ENCODE data around the gene GLCE.

Gene GLCE

DNA sequence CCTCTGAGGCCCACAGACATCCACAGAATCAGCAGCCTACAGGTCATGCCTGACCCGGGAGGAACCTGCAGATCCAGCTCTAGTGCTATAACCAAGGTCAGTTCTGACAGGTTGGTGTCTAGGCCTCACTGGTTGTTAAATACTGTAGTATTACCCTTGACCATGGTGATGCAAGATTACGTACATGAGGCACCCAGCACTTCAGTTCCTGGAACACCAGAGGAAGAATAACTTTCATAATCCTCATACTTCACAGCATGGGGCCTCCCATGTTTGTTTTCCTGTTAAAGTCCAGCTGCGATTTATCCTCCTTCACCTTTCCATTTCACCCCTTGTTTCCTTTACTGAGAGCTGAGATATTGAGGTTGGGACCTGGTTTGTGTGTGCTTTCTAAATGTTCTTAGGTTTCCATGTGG lies 34.4 kb upstream of the GLCE start:
- peaks cover 8% of the 10 kb centered on the region for H3K4me1 ChIP-seq (ENCODE audit: control insufficient read depth, insufficient read depth, low read length)
- H3K27me3 ChIP-seq (ENCODE audit: control insufficient read depth, insufficient read depth, low read length) = peaks cover 10% of the 10 kb centered on the region
- H3K9me3 ChIP-seq (replicated peaks; ENCODE audit: low read length) = no peaks in the 10 kb centered on the region
- no peaks in the 10 kb centered on the region for H3K36me3 ChIP-seq (ENCODE audit: insufficient read depth, low read length)
- no peak overlapping the region for H3K9ac ChIP-seq (ENCODE audit: low read depth, low read length)
- no peak overlapping the region for H3K4me3 ChIP-seq (ENCODE audit: low read length)
- no peak overlapping the region for H3K4me2 ChIP-seq (ENCODE audit: low read length)

GRCh38 chr15:69127306-69127705 lies 33.1 kb upstream of the GLCE start:
- Histone ChIP-seq H3K4me2 (ENCODE audit: low read length) (no peak overlapping the region), H3K27me3 (ENCODE audit: control insufficient read depth, insufficient read depth, low read length) (peaks cover 10% of the 10 kb centered on the region), H3K4me1 (ENCODE audit: control insufficient read depth, insufficient read depth, low read length) (peaks cover 8% of the 10 kb centered on the region), H3K9me3 (replicated peaks; ENCODE audit: low read length) (no peaks in the 10 kb centered on the region), H3K36me3 (ENCODE audit: insufficient read depth, low read length) (no peaks in the 10 kb centered on the region), H3K9ac (ENCODE audit: low read depth, low read length) (no peak overlapping the region), H3K4me3 (ENCODE audit: low read length) (no peak overlapping the region)

DNA sequence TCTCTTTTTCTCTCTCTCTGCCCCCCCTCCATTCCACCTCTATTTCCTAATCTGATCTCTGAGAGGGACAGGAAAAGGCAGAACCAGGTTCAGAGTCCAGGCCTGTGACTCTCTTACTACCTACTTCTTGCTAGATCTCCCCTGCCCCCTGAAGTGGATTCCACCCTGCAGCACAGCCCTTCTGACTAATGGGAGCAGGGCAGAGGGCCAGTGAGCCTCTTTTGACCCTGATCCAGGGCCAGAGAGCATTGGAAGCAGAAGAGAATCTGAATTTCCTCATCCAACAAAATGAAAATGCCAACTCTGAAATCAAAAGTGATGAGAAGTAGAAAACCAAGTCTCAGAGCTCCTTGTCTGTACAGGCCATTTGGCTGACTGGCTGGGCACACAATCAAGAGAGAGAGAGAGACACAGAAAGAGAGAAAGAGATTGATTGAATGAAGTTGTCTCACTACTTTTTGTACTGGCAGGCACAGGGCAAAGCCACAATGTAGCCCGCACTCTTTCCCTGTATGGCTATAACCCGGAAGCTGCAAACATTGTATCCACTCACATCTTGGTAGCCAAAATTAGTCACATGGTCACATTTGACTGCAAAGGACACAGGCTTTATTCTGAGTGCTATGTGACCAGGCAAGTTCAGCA lies 31.6 kb upstream of the GLCE start:
- H3K4me3 ChIP-seq (ENCODE audit: low read length) = no peak overlapping the region
- H3K9me3 ChIP-seq (replicated peaks; ENCODE audit: low read length) = no peaks in the 10 kb centered on the region
- no peak overlapping the region for H3K9ac ChIP-seq (ENCODE audit: low read depth, low read length)
- H3K4me2 ChIP-seq (ENCODE audit: low read length) = no peak overlapping the region
- H3K36me3 ChIP-seq (ENCODE audit: insufficient read depth, low read length) = no peaks in the 10 kb centered on the region
- H3K27me3 ChIP-seq (ENCODE audit: control insufficient read depth, insufficient read depth, low read length) = peaks cover 9% of the 10 kb centered on the region
- peaks cover 8% of the 10 kb centered on the region for H3K4me1 ChIP-seq (ENCODE audit: control insufficient read depth, insufficient read depth, low read length)

GRCh38 chr15:69131362-69132220 lies 28.8 kb upstream of the GLCE start:
- Histone ChIP-seq H3K9ac (ENCODE audit: low read depth, low read length) (no peak overlapping the region), H3K4me1 (ENCODE audit: control insufficient read depth, insufficient read depth, low read length) (peaks cover 8% of the 10 kb centered on the region)

DNA sequence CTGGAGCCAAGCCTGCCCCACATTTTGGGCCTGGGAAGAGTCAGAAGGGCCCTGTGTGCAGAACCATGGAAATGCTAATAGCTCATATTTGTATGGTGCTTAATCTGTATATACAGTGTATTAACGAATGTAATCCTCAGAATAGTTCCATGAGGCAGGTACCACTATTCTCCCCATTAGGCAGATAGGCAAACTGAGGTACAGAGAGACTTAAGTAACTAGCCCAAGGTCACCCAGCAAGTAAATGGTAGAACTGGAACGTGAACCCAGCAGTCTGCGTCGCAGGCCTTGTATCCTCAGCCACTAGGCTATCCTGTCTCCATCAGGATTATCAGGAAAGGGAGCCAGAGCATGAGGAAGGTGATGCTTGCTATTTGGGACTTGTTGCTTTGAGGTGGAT lies 28.0 kb upstream of the GLCE start:
- Histone ChIP-seq H3K4me1 (ENCODE audit: control insufficient read depth, insufficient read depth, low read length) (peaks cover 8% of the 10 kb centered on the region), H3K4me2 (ENCODE audit: low read length) (no peak overlapping the region), H3K9ac (ENCODE audit: low read depth, low read length) (no peak overlapping the region), H3K4me3 (ENCODE audit: low read length) (no peak overlapping the region), H3K27me3 (ENCODE audit: control insufficient read depth, insufficient read depth, low read length) (peaks cover 26% of the 10 kb centered on the region), H3K9me3 (replicated peaks; ENCODE audit: low read length) (no peaks in the 10 kb centered on the region), H3K36me3 (ENCODE audit: insufficient read depth, low read length) (no peaks in the 10 kb centered on the region)

More at GRCh38 chr15:69131362-69132220, 28.8 kb upstream of the GLCE start:
- H3K9me3 ChIP-seq (replicated peaks; ENCODE audit: low read length) = no peaks in the 10 kb centered on the region
- no peak overlapping the region for H3K4me3 ChIP-seq (ENCODE audit: low read length)
- H3K4me2 ChIP-seq (ENCODE audit: low read length) = no peak overlapping the region
- no peaks in the 10 kb centered on the region for H3K36me3 ChIP-seq (ENCODE audit: insufficient read depth, low read length)
- H3K27me3 ChIP-seq (ENCODE audit: control insufficient read depth, insufficient read depth, low read length) = peaks cover 19% of the 10 kb centered on the region

DNA sequence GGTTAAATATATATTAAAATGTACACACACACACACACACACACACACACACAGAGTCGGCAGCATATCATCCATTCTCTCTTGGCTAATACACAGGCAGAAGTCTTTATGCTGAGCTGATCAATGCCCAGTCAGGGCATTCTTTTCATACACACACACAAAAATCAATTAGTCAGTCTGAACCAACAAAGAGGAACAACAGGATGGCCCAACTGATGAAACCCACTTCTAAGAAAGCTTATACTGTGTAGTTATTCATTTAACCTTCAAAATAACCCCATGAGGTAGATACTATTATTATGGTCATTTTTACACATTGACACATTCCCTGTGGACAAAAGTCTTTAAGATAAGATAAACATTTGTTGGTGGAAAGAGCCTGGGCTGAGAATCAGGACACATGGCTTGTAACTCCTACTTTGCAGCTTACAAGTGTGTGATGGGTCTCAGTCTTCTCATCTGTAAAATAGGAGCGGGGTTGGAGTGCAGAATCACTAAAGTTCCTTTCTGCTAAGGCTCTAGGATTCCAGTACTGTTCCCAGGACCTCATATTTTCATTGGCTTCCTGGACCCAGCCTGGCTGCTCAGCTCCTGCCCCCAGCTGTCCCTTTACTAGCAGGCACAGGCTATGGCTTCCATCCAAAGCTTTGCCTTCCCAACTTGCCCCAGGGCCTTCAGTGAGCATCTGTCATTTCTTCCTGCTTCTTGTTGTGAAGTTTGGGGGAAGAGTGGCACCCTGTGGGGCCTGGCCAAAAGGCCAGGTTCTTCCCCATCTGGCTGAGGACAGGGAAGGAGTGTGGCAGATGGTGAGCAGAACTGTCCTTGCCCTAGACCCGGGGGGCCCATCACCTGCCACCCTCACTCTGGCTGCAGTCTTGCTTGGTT lies 27.2 kb upstream of the GLCE start:
- Histone ChIP-seq H3K36me3 (ENCODE audit: insufficient read depth, low read length) (no peaks in the 10 kb centered on the region), H3K4me1 (ENCODE audit: control insufficient read depth, insufficient read depth, low read length) (peaks cover 8% of the 10 kb centered on the region), H3K9me3 (replicated peaks; ENCODE audit: low read length) (no peaks in the 10 kb centered on the region), H3K9ac (ENCODE audit: low read depth, low read length) (no peak overlapping the region), H3K4me3 (ENCODE audit: low read length) (no peak overlapping the region), H3K27me3 (ENCODE audit: control insufficient read depth, insufficient read depth, low read length) (peaks cover 34% of the 10 kb centered on the region), H3K4me2 (ENCODE audit: low read length) (no peak overlapping the region)

- H3K4me3 ChIP-seq (ENCODE audit: low read length) = no peak overlapping the region
- H3K9ac ChIP-seq (ENCODE audit: low read depth, low read length) = no peak overlapping the region
Measured at GRCh38 chr15:69133862-69134519, 26.4 kb upstream of the GLCE start.

DNA sequence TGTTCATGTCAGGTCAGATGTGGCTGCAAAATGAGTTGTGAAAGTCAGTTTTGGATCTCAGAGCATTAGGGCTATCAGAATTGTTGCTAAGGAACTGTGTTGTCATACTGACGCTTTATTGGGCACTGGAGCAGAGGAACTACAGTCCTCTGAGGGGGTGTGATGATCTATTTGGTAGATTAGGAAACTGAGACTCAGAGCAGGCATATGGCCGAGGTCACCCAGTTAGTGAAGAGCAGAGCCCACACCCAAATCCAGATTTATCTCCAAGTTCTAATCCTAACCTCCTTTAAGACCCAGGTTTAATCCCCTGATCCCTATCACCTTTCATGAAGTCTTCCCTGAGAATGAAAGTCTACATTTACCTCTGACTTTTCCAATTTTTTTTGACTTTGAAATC lies 25.6 kb upstream of the GLCE start:
- Histone ChIP-seq H3K9ac (ENCODE audit: low read depth, low read length) (no peak overlapping the region), H3K27me3 (ENCODE audit: control insufficient read depth, insufficient read depth, low read length) (peaks cover 50% of the 10 kb centered on the region), H3K36me3 (ENCODE audit: insufficient read depth, low read length) (no peaks in the 10 kb centered on the region), H3K4me3 (ENCODE audit: low read length) (no peak overlapping the region), H3K9me3 (replicated peaks; ENCODE audit: low read length) (no peaks in the 10 kb centered on the region), H3K4me1 (ENCODE audit: control insufficient read depth, insufficient read depth, low read length) (no peaks in the 10 kb centered on the region), H3K4me2 (ENCODE audit: low read length) (no peak overlapping the region)

More at GRCh38 chr15:69133862-69134519, 26.4 kb upstream of the GLCE start:
- Histone ChIP-seq H3K27me3 (ENCODE audit: control insufficient read depth, insufficient read depth, low read length) (peaks cover 42% of the 10 kb centered on the region), H3K36me3 (ENCODE audit: insufficient read depth, low read length) (no peaks in the 10 kb centered on the region), H3K4me1 (ENCODE audit: control insufficient read depth, insufficient read depth, low read length) (peaks cover 1% of the 10 kb centered on the region), H3K4me2 (ENCODE audit: low read length) (no peak overlapping the region), H3K9me3 (replicated peaks; ENCODE audit: low read length) (no peaks in the 10 kb centered on the region)

DNA sequence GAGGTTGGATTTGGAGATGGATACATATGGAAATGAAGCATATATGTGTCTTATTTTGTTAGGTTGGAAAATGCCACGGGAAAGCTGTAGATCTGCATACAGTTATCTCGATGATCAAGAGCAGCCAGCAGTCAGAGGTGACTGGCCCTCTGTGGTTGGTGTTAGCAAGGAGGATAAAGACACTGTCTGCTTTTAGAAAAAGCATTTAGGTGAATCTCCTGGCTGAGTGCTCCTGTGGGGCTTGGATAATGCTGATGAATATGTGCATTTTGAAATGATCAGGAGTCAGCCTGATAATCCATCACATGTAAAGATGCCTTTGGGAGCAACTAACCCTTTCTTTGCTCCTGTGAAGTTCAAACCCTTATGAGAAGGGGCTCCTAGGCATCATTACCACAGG lies 24.9 kb upstream of the GLCE start:
- Histone ChIP-seq H3K27me3 (ENCODE audit: control insufficient read depth, insufficient read depth, low read length) (peaks cover 57% of the 10 kb centered on the region), H3K9ac (ENCODE audit: low read depth, low read length) (no peak overlapping the region), H3K4me1 (ENCODE audit: control insufficient read depth, insufficient read depth, low read length) (no peaks in the 10 kb centered on the region), H3K4me3 (ENCODE audit: low read length) (no peak overlapping the region), H3K9me3 (replicated peaks; ENCODE audit: low read length) (no peaks in the 10 kb centered on the region), H3K36me3 (ENCODE audit: insufficient read depth, low read length) (no peaks in the 10 kb centered on the region), H3K4me2 (ENCODE audit: low read length) (no peak overlapping the region)

GRCh38 chr15:69138963-69139362 lies 21.5 kb upstream of the GLCE start:
- H3K27me3 ChIP-seq (ENCODE audit: control insufficient read depth, insufficient read depth, low read length) = peaks cover 80% of the 10 kb centered on the region
- H3K36me3 ChIP-seq (ENCODE audit: insufficient read depth, low read length) = no peaks in the 10 kb centered on the region

GRCh38 chr15:69140306-69140705 lies 20.1 kb upstream of the GLCE start:
- Histone ChIP-seq H3K27me3 (ENCODE audit: control insufficient read depth, insufficient read depth, low read length) (peaks cover 81% of the 10 kb centered on the region), H3K4me3 (ENCODE audit: low read length) (no peak overlapping the region), H3K36me3 (ENCODE audit: insufficient read depth, low read length) (no peaks in the 10 kb centered on the region), H3K4me1 (ENCODE audit: control insufficient read depth, insufficient read depth, low read length) (no peaks in the 10 kb centered on the region), H3K4me2 (ENCODE audit: low read length) (no peak overlapping the region), H3K9me3 (replicated peaks; ENCODE audit: low read length) (no peaks in the 10 kb centered on the region), H3K9ac (ENCODE audit: low read depth, low read length) (no peak overlapping the region)

More at GRCh38 chr15:69138963-69139362, 21.5 kb upstream of the GLCE start:
- H3K4me3 ChIP-seq (ENCODE audit: low read length) = no peak overlapping the region
- H3K4me1 ChIP-seq (ENCODE audit: control insufficient read depth, insufficient read depth, low read length) = no peaks in the 10 kb centered on the region
- H3K4me2 ChIP-seq (ENCODE audit: low read length) = no peak overlapping the region
- no peak overlapping the region for H3K9ac ChIP-seq (ENCODE audit: low read depth, low read length)
- H3K9me3 ChIP-seq (replicated peaks; ENCODE audit: low read length) = no peaks in the 10 kb centered on the region
